MM.1S (cell line): ENCODE data around the gene MR1.

Experiments
- EZH2 ChIP-seq: fragments of 300-600 bp; sonication (generic); optimal IDR thresholded peaks from 2 replicates; pipeline ENCODE3; 2017; ENCODE audit warnings: low read depth, mild to moderate bottlenecking, antibody characterized with exemption, low read length, mixed read lengths
- TF ChIP-seq, protein P1 (sequence below): fragments of 300-600 bp; sonication (generic); IDR thresholded peaks from 2 replicates; pipeline ENCODE4 v1.5.1; 2016; ENCODE audit warnings: antibody characterized with exemption, low read length, mixed read lengths

DNA sequence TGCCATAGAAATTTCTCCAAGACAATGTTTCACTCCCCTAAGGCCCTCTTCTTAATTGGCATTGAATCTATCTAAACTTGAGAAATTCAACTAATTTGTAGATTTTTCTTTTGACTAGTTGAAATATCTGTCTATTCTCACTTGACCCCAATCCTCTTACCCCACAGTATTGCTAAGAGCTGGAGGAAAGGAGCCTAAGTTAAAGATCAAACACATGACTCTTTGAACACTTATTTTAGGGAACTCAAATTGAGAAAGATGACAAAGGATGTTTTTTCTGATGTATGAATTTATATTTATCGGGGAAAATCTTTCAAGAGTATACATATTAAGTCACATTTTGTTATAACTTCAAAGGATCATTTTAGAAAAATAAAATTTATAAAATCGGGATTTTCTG is 3.6 kb downstream of the MR1 start:
- TF ChIP-seq, protein P1, sequence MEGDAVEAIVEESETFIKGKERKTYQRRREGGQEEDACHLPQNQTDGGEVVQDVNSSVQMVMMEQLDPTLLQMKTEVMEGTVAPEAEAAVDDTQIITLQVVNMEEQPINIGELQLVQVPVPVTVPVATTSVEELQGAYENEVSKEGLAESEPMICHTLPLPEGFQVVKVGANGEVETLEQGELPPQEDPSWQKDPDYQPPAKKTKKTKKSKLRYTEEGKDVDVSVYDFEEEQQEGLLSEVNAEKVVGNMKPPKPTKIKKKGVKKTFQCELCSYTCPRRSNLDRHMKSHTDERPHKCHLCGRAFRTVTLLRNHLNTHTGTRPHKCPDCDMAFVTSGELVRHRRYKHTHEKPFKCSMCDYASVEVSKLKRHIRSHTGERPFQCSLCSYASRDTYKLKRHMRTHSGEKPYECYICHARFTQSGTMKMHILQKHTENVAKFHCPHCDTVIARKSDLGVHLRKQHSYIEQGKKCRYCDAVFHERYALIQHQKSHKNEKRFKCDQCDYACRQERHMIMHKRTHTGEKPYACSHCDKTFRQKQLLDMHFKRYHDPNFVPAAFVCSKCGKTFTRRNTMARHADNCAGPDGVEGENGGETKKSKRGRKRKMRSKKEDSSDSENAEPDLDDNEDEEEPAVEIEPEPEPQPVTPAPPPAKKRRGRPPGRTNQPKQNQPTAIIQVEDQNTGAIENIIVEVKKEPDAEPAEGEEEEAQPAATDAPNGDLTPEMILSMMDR, result no peak
- no peak for TF ChIP-seq EZH2
